Muscle layer of duodenum (tissue), 2 donors: Measurements from ENCODE around the gene SGK2.

ENCODE experiments used
- H3K27ac ChIP-seq: one replicate; pipeline ENCODE4 v1.7.0; 2013; ENCODE audit warnings: mild to moderate bottlenecking, low read length
- H3K27me3 ChIP-seq: one replicate; pipeline ENCODE4 v1.7.0; 2013; ENCODE audit warnings: low read depth, mild to moderate bottlenecking, control low read depth, low read length
- H3K36me3 ChIP-seq, 2 donors: one replicate each; pipeline ENCODE4 v1.7.0; 2013; ENCODE audit warnings: low read length in 2 of 2, control low read depth in 1 of 2, mild to moderate bottlenecking in 1 of 2; ENCODE audit not compliant: insufficient read depth in 2 of 2, control insufficient read depth in 1 of 2
- H3K4me1 ChIP-seq, 2 donors: one replicate each; pipeline ENCODE4 v1.7.0; 2013; ENCODE audit warnings: low read length in 2 of 2, mild to moderate bottlenecking in 2 of 2, control low read depth in 1 of 2, moderate library complexity in 1 of 2; ENCODE audit not compliant: insufficient read depth in 2 of 2, control insufficient read depth in 1 of 2
- H3K4me3 ChIP-seq, 2 donors: one replicate each; pipeline ENCODE4 v1.7.0; 2013; ENCODE audit warnings: low read length in 2 of 2, low read depth in 1 of 2, mild to moderate bottlenecking in 1 of 2
- H3K9me3 ChIP-seq, 2 donors: one replicate each; pipeline ENCODE4 v1.7.0; 2013; ENCODE audit warnings: low read length in 2 of 2, control low read depth in 1 of 2, mild to moderate bottlenecking in 1 of 2; ENCODE audit not compliant: control insufficient read depth in 1 of 2
- donor health status: healthy.

Gene SGK2

GRCh38 chr20:43529051-43529450 is 29.8 kb upstream of the SGK2 start:
- H3K9me3 ChIP-seq, result no peaks in the 10 kb centered on the region
- no peaks in the 10 kb centered on the region for H3K4me1 ChIP-seq
- no peaks in the 10 kb centered on the region for H3K36me3 ChIP-seq
- no peaks in the 10 kb centered on the region for H3K27me3 ChIP-seq
- no peak overlapping the region for H3K4me3 ChIP-seq
- no peak overlapping the region for H3K27ac ChIP-seq

GRCh38 chr20:43529457-43530153 is 29.2 kb upstream of the SGK2 start:
- no peaks in the 10 kb centered on the region for H3K4me1 ChIP-seq

GRCh38 chr20:43530321-43531090 is 28.3 kb upstream of the SGK2 start:
- Histone ChIP-seq H3K27me3 (no peaks in the 10 kb centered on the region), H3K4me3 (no peak overlapping the region), H3K4me1 (no peaks in the 10 kb centered on the region), H3K27ac (no peak overlapping the region), H3K36me3 (peaks cover 6 to 7% of the 10 kb centered on the region in 2 donors), H3K9me3 (no peaks in the 10 kb centered on the region)

More at GRCh38 chr20:43529457-43530153, 29.2 kb upstream of the SGK2 start:
- Histone ChIP-seq H3K4me3 (no peak overlapping the region), H3K27ac (no peak overlapping the region), H3K27me3 (no peaks in the 10 kb centered on the region), H3K36me3 (no peaks in the 10 kb centered on the region), H3K9me3 (no peaks in the 10 kb centered on the region)

GRCh38 chr20:43531091-43531443 is 27.8 kb upstream of the SGK2 start:
- no peaks in the 10 kb centered on the region for H3K9me3 ChIP-seq
- no peaks in the 10 kb centered on the region for H3K27me3 ChIP-seq
- no peaks in the 10 kb centered on the region for H3K4me1 ChIP-seq
- H3K36me3 ChIP-seq, result peaks cover 7 to 11% of the 10 kb centered on the region in 2 donors
- H3K4me3 ChIP-seq, result no peak overlapping the region
- H3K27ac ChIP-seq, result no peak overlapping the region

GRCh38 chr20:43532416-43533055 is 26.3 kb upstream of the SGK2 start:
- Histone ChIP-seq H3K4me3 (no peak overlapping the region), H3K27ac (no peak overlapping the region), H3K9me3 (no peaks in the 10 kb centered on the region), H3K4me1 (no peaks in the 10 kb centered on the region), H3K36me3 (peaks cover 7 to 20% of the 10 kb centered on the region in 2 donors), H3K27me3 (no peaks in the 10 kb centered on the region)

GRCh38 chr20:43533060-43533459 is 25.8 kb upstream of the SGK2 start:
- Histone ChIP-seq H3K4me3 (no peak overlapping the region), H3K27me3 (no peaks in the 10 kb centered on the region), H3K36me3 (peaks cover 7 to 20% of the 10 kb centered on the region in 2 donors), H3K4me1 (no peaks in the 10 kb centered on the region), H3K9me3 (no peaks in the 10 kb centered on the region), H3K27ac (no peak overlapping the region)

- no peaks in the 10 kb centered on the region for H3K4me1 ChIP-seq
- H3K27ac ChIP-seq, result no peak overlapping the region
- H3K36me3 ChIP-seq, result peaks cover 7 to 20% of the 10 kb centered on the region in 2 donors
- H3K4me3 ChIP-seq, result no peak overlapping the region
- H3K27me3 ChIP-seq, result no peaks in the 10 kb centered on the region
- H3K9me3 ChIP-seq, result no peaks in the 10 kb centered on the region
Measured at GRCh38 chr20:43534016-43534415, 24.8 kb upstream of the SGK2 start.

GRCh38 chr20:43534791-43535350 is 24.0 kb upstream of the SGK2 start:
- Histone ChIP-seq H3K4me3 (no peak overlapping the region), H3K36me3 (peaks cover 7 to 20% of the 10 kb centered on the region in 2 donors), H3K4me1 (no peaks in the 10 kb centered on the region), H3K27ac (no peak overlapping the region), H3K27me3 (no peaks in the 10 kb centered on the region), H3K9me3 (no peaks in the 10 kb centered on the region)

GRCh38 chr20:43535370-43536004 is 23.3 kb upstream of the SGK2 start:
- no peaks in the 10 kb centered on the region for H3K9me3 ChIP-seq
- H3K4me3 ChIP-seq, result no peak overlapping the region
- peaks cover 7 to 26% of the 10 kb centered on the region in 2 donors for H3K36me3 ChIP-seq
- no peaks in the 10 kb centered on the region for H3K4me1 ChIP-seq
- no peaks in the 10 kb centered on the region for H3K27me3 ChIP-seq
- no peak overlapping the region for H3K27ac ChIP-seq

- peaks cover 7 to 29% of the 10 kb centered on the region in 2 donors for H3K36me3 ChIP-seq
- H3K9me3 ChIP-seq, result no peaks in the 10 kb centered on the region
- no peak overlapping the region for H3K27ac ChIP-seq
Measured at GRCh38 chr20:43536041-43536816, 22.6 kb upstream of the SGK2 start.

More at GRCh38 chr20:43536041-43536816, 22.6 kb upstream of the SGK2 start:
- Histone ChIP-seq H3K4me1 (no peaks in the 10 kb centered on the region), H3K4me3 (no peak overlapping the region), H3K27me3 (no peaks in the 10 kb centered on the region)
